ENCODE data around the gene ICAM4.
"Not testable (repeated sequence)": the region's sequence is repeated elsewhere in the genome, so short reads cannot be mapped to it uniquely, and the experiment has no call there.

Gene ICAM4

GRCh38 chr19:10269333-10270179 lies 17.2 kb upstream of the ICAM4 start:
- peak; percentile 45 for DNase-seq

GRCh38 chr19:10270180-10270615 lies 16.6 kb upstream of the ICAM4 start:
- no peak for DNase-seq

GRCh38 chr19:10270616-10271394 lies 15.9 kb upstream of the ICAM4 start, which contains the start of gene ICAM1:
TSS of gene ICAM1 (plus strand) at chr19:10271120. CDS start at chr19:10271160, 40 bp downstream.
- peak; percentile 29 for DNase-seq

- DNase-seq: no peak
Measured at GRCh38 chr19:10271543-10272086, 15.1 kb upstream of the ICAM4 start.

DNA sequence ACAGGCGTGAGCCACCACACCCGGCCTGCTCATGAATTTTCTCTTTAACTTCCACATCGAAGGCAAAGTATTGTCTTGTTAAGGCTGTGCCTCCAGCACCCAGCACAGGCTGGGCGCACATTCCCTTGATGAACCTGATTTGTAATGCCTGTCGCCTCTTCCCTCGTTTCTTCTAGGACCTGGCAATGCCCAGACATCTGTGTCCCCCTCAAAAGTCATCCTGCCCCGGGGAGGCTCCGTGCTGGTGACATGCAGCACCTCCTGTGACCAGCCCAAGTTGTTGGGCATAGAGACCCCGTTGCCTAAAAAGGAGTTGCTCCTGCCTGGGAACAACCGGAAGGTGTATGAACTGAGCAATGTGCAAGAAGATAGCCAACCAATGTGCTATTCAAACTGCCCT lies 12.2 kb upstream of the ICAM4 start:
- DNase-seq: no peak

- DNase-seq: no peak
Measured at GRCh38 chr19:10277795-10278589, 8.8 kb upstream of the ICAM4 start.

GRCh38 chr19:10278935-10279334 lies 7.8 kb upstream of the ICAM4 start:
- no peak for DNase-seq

DNA sequence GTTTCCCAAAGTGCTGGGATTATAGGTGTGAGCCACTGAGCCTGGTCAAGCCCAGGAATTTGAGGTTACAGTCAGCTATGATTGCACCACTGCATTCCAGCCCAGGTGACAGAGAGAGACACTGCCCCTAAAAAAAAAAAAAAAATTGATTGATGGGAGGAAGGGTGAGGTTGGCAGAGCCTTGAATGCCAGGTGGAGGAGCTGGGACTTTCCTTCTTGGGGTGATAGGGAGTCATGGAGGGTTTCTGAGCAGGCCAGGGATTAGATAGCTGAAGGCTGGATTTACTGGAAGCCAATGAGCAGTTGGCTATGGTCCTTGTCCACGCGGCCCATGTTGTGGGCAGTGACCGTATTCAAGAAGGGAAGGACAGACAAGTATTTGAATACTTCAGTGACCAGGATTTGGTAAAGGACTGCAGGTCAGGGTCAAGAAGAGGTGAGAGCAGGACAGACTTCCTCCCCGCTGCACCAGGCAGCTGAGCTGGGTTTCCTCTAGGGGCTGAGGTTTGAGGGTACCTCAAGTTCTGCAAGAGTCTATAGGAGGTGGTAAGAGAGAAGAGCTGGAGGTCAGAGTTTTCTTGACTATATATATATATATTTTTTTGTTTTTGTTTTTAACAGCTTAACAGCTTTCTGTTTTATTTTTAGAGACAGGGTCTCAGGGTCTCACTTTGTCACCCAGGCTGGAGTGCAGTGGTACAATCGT lies 6.9 kb upstream of the ICAM4 start:
- no peak for DNase-seq

DNA sequence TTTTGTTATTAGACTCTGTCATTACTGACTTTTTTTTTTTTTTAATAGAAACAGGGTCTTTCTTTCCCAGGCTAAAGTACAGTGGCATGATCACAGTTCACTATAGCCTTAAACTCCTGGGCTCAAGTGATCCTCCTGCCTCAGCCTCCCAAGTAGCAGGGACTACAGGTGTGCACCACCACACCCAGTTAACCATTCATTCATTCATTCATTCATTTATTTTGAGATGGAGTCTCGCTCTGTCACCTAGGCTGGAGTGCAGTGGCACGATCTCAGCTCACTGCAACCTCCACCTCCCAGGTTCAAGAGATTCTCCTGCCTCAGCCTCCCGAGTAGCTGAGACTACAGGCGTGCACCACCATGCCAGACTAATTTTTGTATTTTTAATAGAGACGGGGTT lies 4.7 kb upstream of the ICAM4 start:
- not testable (repeated sequence) for DNase-seq

GRCh38 chr19:10283301-10284064 lies 3.3 kb upstream of the ICAM4 start:
- DNase-seq: no peak

GRCh38 chr19:10284065-10284959 lies 2.4 kb upstream of the ICAM4 start:
- no peak for DNase-seq

GRCh38 chr19:10284960-10285278 lies 1.8 kb upstream of the ICAM4 start:
- no peak for DNase-seq

DNA sequence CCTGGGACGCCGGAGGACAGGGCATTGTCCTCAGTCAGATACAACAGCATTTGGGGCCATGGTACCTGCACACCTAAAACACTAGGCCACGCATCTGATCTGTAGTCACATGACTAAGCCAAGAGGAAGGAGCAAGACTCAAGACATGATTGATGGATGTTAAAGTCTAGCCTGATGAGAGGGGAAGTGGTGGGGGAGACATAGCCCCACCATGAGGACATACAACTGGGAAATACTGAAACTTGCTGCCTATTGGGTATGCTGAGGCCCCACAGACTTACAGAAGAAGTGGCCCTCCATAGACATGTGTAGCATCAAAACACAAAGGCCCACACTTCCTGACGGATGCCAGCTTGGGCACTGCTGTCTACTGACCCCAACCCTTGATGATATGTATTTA lies 1.4 kb upstream of the ICAM4 start:
- no peak for DNase-seq

GRCh38 chr19:10288662-10289166 lies 2.0 kb downstream of the ICAM4 start:
- peak; percentile 58 for DNase-seq

- peak; percentile 78 for DNase-seq
Measured at GRCh38 chr19:10289167-10289835, 2.5 kb downstream of the ICAM4 start.

DNA sequence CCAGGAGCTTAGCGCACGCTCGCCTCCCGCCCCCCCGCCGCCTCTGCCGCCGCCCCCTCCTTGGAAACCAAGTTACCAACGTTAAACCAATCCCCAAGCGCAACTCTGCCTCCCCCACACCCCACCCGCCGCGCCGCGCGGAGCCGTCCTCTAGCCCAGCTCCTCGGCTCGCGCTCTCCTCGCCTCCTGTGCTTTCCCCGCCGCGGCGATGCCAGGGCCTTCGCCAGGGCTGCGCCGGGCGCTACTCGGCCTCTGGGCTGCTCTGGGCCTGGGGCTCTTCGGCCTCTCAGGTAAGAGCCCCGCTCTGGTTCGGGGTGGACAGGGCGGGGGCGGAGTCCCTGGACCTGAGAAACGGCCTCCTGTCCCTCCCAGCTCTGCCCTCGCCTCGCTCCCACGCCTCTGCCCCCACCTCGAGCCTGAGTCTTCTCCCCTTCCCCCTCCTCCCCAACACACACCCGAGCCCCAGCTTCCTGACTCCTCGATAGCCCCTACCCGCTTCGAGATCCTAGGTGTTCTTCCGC lies 3.1 kb downstream of the ICAM4 start, which contains the start of gene ICAM5:
ICAM5 (plus strand) TSS at position 117 of the 521 bp plus-strand sequence; CDS start at position 209, 92 bp downstream.
- peak; percentile 63 for DNase-seq

- DNase-seq: no peak
Measured at GRCh38 chr19:10290357-10290875, 3.7 kb downstream of the ICAM4 start.

DNA sequence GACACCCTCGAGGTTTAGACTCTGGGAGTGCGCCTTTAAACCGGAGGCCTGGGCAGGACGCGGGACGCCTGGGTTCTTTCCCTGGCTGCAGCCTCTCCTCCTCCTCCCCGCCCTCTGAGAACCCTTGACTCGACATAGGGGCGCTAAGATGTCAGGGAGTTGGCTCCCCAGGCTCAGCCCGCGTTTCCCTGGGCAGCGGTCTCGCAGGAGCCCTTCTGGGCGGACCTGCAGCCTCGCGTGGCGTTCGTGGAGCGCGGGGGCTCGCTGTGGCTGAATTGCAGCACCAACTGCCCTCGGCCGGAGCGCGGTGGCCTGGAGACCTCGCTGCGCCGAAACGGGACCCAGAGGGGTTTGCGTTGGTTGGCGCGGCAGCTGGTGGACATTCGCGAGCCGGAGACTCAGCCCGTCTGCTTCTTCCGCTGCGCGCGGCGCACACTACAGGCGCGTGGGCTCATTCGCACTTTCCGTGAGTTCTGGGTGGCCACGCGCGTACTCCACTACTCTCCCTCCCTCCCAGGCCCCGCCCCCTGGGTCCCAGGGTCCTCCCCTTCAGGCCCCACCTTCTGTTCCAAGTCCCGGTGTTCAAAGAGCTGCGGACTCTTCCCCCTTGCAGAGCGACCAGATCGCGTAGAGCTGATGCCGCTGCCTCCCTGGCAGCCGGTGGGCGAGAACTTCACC lies 4.3 kb downstream of the ICAM4 start:
- DNase-seq: peak; percentile 43
